Measurements from ENCODE around the gene SPINK4.

SPINK4 gene

GRCh38 chr9:33294670-33295432, 54.9 kb downstream of the SPINK4 start:
- DNase-seq: no peak

GRCh38 chr9:33295571-33295970, 55.6 kb downstream of the SPINK4 start:
- no peak for DNase-seq

GRCh38 chr9:33297432-33297831, 57.5 kb downstream of the SPINK4 start:
- peak; percentile 12 for DNase-seq
